ENCODE data around the gene PIP4K2A.
A peak's percentile ranks its signal among the peaks of the same experiment; 100 is the strongest.

Gene PIP4K2A

DNA sequence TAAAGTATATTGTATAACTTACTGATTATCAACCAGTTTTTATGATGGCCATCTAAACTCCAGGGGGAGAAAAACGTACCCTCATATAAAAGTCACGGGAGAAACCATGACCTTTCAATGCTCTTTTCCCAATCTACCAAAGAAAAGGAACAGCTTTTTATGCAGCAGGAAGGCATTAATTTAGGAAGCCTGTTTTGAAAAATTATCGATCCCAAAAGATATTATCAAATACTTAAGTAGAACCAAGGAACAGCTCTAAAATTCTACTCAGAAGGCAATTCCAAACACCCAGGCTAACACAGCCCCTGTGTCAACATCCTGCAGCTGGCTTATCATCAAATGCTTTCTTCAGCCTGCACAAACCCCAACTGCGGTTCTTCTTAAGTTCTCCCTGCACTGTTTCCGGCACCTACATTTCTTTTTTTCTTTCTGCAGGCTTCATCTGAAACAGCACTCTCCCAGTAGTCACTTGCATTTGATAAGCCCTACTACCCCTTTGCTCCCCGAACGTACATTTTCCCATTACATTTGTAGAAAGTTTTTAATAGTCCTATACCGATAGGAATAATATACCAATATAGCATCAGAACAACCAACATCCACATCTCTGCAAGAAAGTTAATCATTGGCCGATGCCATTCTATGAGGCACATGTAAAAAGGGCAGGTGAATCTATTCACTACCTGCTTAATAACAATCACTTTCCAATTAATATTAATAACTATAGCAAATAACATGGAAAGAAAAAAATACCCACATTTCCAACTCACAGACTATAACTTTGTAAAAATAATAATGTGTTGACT is 47.9 kb downstream of the PIP4K2A start:
- DNase-seq (ENCODE audit: low spot score) = no peak

DNA sequence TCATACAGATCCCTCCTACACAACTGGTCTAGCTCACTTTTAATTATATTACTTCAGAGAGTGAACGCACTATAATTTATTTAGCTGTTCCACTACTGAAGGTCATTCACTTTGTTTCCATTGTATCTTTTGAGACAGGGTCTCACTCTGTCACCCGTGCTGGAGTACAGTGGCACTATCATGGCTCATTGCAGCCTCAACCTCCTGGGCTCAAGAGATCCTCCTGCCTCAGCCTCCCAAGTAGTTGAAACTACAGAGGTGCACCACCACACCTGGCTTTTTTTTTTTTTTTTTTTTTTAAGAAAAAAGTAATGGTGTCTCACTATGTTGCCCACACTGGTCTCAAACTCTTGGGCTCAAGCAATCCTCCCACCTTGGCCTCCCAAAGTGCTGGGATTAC is 49.0 kb downstream of the PIP4K2A start:
- no peak for DNase-seq (ENCODE audit: low spot score)

DNA sequence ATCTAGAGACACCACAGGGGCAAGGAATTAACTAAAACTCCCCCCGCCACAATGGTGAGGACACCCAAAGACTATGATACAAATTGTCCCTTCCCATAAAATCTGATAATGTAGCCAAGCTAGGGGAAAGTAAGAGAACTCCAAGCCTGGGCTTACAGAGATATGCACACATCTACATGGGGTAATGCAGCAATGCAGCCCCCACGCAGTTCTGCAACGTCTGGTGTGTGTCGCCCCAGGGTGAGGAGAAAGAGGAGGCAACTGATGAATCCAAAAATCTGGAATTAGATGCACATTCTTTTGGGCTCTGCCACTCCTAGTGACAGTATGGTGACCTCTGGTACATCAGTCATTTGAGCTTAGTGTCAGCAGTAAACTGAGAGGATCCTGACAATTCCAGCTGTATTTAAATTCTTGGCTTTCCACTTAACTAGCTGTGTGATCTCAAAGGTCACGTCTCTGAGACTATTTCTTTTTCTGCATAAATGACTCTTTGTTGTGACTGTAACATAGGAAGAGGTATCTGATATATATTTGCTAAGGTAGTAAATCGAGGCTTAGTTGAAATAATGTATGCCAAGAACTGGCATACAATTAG is 51.5 kb downstream of the PIP4K2A start:
- no peak for DNase-seq (ENCODE audit: low spot score)

- DNase-seq (ENCODE audit: low spot score) = no peak
These were observed 54.5 kb downstream of the PIP4K2A start for GRCh38 chr10:22659866-22660265.

GRCh38 chr10:22658745-22659410 is 55.5 kb downstream of the PIP4K2A start:
- DNase-seq (ENCODE audit: low spot score) = no peak

DNA sequence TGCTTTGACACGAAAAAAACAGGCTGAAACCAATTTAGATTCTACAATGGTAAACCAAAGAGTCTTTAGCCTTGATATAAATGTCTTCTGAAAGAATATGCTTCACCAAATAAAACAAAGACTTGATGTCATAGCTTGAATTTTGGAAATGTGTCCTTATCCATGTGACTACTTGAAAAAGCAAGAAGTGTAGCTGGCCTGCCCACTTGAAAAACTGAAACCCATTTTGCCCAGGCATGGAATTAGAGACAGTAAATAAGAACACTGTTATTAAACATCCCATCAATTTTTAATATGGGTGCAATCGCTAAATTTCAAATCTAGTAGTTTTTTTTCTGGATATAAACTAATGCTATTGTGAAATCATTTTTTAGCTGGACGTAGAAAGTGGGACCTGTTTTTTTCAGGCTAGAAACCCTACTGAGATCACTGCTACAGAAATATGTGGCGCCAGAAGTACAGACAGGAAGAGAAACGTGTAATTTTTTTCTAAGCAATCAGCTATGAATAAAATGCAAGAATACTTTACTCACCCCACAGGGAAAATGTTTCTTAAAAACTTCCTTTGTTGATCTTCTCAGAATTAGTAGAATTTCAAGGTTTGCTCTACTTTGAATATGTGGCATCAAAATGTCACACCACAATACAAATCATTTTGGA is 56.7 kb downstream of the PIP4K2A start:
- no peak for DNase-seq (ENCODE audit: low spot score)

DNA sequence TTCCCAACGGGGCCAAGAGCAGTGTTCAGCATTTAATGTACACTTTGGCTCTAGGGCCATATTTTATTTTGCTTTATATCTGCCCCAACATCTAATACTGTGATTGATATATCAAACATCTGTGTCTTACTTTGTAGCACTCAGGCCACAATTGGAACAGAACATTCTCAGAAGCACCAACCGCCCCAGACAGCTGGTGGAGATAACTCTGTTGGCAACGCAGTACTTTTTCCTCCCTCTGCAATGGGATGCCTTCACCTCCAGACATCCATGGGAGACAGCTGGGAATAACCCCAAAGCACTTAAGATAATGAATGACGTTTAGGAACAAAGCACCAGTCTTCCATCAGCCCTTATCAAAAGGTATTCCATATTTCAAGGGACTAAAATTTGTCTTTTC is 57.4 kb downstream of the PIP4K2A start:
- DNase-seq (ENCODE audit: low spot score) = no peak

DNA sequence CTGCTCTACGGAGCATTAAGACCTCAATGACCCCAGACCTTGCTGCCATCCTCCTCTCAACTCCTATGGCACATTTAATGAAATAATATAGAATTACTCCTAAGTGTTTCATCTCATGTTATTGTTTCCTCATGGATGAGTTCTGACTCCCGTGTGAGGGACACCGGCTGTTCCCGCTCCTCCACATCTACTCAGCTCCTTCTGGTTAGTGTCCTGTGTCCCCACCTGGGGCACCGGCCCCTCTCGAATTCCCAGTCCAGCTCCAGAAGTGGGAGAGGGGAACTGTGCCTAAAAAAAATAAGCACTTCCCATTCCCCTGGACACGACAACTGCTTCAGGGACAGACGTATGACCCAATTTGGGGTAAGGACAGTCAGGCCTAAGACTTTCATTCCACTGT is 58.3 kb downstream of the PIP4K2A start:
- no peak for DNase-seq (ENCODE audit: low spot score)

GRCh38 chr10:22655312-22655981 is 58.9 kb downstream of the PIP4K2A start:
- DNase-seq (ENCODE audit: low spot score) = peak; percentile 22

- no peak for DNase-seq (ENCODE audit: low spot score)
These were observed 61.3 kb downstream of the PIP4K2A start for GRCh38 chr10:22652988-22653481.

- DNase-seq (ENCODE audit: low spot score) = no peak
These were observed 63.0 kb downstream of the PIP4K2A start for GRCh38 chr10:22651276-22651980.

DNA sequence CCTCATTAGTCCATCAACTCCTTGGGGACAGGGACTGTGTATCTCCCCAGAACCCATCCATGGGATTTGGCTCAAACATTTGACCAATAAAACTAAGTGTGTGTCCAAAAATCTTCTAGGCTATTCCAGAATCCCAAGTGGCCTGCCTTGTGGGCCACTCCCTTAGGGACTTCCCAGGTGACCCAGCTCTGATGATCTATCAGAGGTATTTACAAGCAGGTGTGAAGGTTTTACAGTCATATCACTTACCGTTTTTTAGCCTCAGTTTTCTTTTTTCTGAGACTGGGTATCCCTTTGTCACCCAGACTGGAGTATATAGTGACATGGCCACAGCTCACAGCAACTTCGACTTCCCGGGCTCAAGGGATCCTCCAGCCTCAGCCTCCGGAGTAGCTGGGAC is 64.4 kb downstream of the PIP4K2A start:
- DNase-seq (ENCODE audit: low spot score) = no peak

- no peak for DNase-seq (ENCODE audit: low spot score)
These were observed 65.0 kb downstream of the PIP4K2A start for GRCh38 chr10:22649390-22649841.

GRCh38 chr10:22648547-22648961 is 65.8 kb downstream of the PIP4K2A start:
- no peak for DNase-seq (ENCODE audit: low spot score)

GRCh38 chr10:22647244-22647643 is 67.1 kb downstream of the PIP4K2A start:
- DNase-seq (ENCODE audit: low spot score) = no peak

DNA sequence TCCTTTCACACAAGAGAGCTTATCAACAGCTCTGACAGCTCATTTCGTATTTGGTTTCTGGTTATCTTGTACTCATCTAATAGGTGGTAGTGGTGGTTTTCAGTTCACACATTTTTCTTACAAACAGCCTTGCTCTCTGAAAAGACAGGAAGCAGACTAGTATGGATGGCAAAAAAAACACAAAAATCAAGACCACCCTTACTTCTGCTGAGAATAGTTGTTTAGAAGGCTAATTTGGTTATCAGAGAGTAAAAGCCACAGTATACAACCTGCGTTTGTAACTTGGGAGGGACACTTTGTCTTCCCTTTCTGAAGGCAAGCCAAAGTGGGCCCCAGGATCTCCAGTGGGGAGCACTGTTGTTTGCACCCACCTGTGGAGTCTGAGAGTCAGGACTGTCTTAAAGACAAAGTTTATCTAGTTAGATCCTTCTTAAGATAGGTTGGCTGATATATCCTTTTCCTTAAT is 68.0 kb downstream of the PIP4K2A start:
- DNase-seq (ENCODE audit: low spot score) = no peak

DNA sequence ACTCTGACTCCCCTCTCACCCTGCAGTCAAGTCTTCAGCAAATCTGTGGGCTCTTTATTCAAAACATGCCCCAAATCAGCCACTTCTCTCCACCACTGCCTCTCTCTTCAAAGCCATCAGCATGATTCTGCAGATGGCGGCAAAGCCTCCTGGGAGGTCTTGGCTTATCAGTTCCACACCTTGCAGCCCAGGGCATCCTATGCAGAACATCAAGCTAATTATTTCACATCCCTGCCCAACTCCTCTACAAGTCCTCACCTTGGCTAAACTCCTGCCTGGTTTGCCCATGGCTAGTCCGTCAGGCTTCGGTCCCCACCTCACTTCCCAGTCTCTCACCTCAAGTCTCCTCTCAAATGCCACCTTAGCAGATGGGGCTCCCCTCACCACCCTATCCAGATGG is 70.2 kb downstream of the PIP4K2A start:
- no peak for DNase-seq (ENCODE audit: low spot score)

DNA sequence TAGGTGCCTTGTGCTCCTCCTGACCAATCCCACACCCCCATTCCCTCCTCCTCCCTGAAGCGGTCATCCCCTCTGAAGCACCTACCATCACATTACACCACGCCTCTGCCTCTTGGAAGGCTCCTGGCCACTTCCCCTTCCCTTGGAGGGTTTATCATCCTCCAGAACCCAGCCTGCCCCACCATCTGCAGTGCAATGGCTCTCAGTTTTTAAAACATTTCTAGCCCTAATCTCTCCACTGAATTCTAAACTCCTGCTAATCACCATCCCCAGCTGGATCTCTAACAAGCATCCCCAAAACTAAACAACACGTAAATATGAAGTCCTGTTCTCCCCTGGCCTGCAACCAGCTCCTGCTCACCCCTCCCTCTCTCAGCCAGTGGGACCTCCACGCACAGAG is 70.6 kb downstream of the PIP4K2A start:
- no peak for DNase-seq (ENCODE audit: low spot score)

GRCh38 chr10:22643116-22643515 is 71.3 kb downstream of the PIP4K2A start:
- DNase-seq (ENCODE audit: low spot score) = no peak

- DNase-seq (ENCODE audit: low spot score) = no peak
These were observed 72.6 kb downstream of the PIP4K2A start for GRCh38 chr10:22641743-22642142.

DNA sequence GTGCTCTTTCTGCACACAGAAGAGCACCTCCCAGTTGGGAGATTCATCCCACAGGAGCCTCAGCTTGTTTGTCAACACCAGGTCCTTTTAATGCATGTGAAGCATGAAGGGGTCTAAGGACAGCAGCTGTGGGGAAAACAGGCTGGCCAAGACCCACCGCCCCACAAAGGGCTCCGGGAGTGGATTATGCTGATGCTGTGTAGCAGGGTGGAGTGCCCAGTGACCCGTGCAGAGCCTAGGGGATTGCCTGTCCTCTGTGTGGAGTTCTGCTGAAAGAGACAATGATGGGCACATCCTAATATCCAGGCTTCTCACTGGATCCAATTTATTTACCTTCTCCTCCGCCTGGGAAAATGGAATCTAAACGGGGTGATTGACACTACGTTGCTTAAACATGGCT is 74.0 kb downstream of the PIP4K2A start:
- no peak for DNase-seq (ENCODE audit: low spot score)
